ENCODE results near the gene NEU4.

The NEU4 gene

GRCh38 chr2:241836292-241836691, 27.3 kb downstream of the NEU4 start:
- no peak for DNase-seq

DNA sequence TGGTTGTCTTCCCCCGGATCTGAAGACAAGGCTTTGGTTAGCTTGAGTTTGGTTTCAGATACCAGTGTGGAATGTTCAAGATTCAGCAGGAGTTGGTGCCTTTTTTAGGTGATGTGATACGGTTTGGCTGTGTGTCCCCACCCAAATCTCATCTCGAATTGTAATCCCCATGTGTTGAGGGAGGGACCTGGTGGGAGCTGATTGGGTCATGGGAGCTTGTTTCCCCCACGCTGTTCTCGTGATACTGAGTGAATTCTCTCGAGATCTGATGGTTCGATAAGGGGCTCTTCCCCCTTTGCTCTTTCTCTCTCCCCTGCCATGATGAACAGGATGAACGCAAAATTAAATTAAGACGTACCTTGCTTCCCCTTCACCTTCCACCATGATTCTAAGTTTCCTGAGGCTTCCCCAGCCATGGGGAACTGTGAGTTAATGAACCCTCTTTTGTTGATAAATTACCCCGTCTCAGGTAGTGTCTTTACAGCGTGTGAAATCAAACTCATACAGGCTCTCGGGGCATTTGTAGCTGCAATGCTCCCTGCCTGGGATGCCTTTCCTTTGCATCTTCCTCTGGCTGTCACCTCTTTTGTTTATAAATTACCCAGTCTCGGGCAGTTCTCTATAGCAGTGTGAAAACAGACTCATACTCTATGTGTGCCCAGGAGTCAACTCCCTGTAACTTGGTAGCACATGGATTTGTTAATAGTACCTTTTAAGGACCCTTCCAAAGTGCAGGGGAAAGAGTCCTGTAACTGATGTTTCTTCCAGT, 28.4 kb downstream of the NEU4 start:
- DNase-seq: no peak

GRCh38 chr2:241841181-241842066, 32.4 kb downstream of the NEU4 start:
- no peak for DNase-seq

- DNase-seq: no peak
Measured at GRCh38 chr2:241842067-241842415, 33.0 kb downstream of the NEU4 start.

DNA sequence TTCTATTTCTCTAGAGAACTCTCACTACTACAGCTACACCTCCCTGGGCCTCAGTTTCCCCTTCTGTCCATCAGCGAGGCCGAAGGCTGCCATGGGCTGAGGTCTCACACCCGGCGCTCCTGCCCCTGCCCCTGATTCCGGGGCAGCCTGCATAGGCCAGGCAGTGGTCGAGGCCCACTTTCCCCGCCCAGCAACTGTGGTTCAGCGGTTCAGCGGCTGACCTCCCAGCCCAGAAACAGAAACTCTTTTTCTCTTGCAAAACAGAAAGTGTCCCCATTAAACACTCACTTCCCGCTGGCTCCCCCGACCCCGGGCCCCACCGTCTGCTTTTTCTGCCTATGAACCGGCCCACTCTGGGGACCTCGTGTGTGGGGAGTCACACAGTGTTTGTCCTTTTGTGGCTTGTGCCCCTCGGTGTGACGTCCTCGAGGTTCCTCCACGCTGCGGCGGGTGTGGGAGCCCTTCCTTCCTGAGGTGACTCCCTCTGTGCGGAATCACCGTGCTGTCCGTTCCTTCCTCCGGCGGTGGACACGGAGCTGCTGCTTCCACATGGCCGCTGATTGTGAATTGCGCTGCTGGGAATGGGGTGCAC, 33.7 kb downstream of the NEU4 start:
- DNase-seq: no peak

DNA sequence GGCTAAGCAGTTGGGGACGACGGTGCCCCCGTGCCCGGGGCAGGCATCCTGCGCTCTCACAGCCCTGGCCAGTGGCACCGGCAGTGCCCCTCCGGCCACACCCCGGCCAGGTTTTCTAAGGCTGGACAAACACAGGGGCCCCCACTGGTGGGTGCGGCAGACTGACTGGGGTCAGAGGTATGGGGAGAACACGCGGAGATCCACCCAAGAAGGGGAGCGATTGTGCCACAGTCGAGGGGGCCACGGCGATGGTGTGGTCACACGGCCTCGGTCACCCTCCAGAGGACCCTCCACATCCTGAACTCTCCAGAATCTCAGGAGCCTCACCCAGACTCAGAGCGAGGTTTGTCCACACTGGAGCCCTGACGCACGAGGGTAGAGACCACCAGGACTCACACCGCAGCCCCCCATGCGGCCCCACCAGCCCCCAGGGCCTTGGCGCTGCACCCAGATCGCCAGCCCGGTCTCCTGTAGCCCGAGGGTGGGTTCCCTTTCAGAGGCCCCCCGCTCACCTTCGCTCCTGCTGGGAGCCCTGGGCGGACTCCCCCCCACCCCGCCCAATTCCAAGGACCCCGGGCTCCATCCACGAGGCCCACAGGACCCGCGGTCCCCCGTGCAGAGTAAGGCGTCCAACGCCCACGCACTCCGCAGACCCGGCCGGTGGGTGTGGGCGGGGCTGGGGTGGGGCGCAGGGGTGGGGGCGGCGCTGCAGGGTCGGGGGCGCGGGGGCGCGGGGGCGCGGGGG, 34.5 kb downstream of the NEU4 start:
- no peak for DNase-seq

- DNase-seq: peak; percentile 19 to 37
Measured at GRCh38 chr2:241844066-241844728, 35.2 kb downstream of the NEU4 start.

GRCh38 chr2:241844831-241845578, 36.0 kb downstream of the NEU4 start:
- no peak for DNase-seq

DNA sequence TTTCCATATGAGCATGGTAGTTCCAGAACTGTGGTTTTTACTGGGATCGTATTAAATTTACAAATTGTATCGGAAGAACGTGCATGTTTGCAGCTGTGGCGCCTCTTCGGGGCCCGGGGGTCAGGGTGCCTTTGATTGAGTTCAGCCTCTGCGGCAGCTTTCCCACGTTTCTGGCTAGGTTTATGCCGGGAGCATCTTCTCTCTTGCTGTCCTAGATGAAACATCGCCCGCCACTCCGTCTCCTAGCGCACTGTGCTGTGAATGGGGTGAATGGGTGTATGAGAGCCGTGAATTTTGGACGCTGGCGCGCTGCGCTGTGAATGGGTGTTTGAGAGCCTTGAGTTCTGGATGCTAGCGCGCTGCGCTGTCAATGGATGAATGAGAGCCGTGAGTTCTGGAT, 37.4 kb downstream of the NEU4 start:
- DNase-seq: no peak

GRCh38 chr2:241848761-241849615, 40.0 kb downstream of the NEU4 start:
- DNase-seq: no peak

- no peak for DNase-seq
Measured at GRCh38 chr2:241849616-241850543, 40.9 kb downstream of the NEU4 start.

GRCh38 chr2:241850544-241851324, 41.7 kb downstream of the NEU4 start:
- DNase-seq: no peak

DNA sequence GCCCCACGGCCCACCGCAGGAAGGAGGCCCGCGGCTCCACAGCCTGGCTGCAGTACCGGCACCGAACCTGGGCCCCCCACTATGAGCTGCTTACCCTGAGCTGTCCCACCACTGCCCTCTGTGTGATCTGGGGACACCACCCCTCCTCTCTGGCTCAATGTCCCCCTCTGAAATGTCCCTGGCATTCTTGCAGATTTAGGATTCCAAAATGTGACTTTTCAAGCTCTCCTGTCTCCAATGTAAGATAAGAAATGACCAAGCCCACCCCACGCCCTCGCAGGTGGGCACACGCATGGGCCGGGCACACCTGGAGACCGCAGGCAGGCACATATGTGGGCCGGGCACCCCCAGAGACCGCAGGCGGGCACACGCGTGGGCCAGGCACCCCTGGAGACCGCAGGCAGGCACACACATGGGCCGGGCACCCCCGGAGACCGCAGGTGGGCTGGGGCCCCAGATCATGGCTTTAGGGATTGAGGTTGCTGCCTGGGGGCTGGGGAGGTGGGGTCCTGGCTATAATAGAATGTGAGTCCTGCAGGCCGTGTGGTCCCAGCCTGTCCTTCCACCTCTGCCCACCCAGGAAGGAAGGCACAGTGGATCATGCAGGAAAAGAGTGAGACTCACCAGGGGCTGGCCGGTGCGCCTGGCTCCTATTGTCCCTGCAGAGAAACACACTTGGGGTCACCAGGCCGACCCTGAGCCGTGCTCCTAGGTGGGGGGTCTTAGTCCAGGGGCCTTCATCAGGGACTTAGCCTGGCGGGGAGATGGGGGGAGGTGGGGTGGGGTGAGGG, 42.5 kb downstream of the NEU4 start:
- DNase-seq: no peak

DNA sequence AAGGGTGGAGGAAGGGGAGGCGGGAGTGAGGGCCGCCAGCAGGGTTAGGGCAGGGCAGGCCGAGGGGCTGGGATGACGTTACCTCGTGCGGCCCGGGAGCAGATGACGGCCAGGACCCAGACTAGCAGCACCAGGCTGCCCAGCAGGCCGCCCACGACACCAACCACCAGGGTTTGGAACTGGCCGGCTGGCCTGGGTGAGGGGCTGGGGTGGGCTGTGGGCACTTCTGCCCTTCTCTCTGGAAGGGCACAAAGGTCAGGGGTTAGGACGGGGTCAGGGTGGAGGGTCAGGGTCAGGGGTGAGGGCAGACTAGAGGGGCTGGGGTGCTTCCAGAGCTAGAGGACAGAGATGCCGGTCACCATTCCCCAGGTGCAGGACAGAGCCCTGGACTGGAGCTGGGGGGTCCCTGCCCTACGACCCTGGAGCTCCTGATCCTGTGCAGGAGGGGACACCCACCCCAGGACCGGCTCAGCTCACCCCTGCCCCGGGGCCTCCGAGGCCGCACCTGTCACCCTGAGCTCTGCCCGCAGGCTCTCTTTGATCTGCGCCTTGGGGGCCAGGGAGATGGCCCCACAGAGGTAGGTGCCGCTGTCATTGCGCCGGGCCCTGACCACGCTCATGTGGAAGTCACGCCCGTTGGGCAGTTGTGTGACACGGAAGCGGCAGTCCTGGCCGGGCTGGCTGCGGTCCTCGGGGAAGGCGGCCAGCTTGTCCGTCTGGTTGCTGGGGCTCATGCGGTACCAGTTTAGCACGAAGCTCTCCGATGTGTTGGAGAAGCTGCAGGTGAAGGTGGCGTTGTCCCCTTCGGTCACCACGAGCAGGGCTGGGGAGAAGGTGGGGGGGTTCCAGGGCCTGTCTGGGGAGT, 43.4 kb downstream of the NEU4 start:
- no peak for DNase-seq

GRCh38 chr2:241852981-241853631, 44.1 kb downstream of the NEU4 start:
- no peak for DNase-seq

DNA sequence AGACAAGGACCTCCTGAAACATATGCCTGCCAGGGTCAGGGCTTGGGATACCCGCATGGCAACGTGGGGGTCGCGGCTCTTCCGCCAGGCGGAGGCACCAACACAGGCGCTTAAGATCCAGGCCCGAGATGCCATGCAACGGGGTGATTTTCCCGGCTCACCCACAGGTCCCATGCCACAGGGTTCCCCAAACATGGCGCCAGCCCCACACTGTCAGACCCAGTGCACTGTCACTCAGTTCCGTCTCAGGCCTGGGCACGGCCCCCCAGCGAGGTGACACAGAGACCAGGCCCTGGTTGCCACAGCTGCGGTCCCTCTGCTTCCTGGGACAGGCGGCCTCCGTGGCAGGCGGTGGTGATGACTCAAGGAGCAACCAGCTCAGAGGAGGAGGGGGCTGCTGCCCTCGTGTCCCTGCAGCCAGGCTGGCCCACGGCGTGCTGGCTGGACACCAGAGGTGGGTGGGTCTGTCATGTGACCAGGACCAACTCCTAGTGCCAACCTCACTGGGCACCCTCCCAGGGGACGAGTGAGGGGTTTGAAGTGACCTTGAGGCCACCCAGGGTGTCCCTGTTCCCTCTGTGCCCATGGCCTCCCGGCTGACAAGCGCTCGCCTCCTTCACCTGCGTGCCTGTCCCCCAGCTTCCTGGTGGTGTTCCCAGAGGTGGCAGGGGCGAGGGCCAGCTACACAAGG, 44.8 kb downstream of the NEU4 start:
- DNase-seq: no peak

Data from NCI-H1930 (cell line).